HEK293 (cell line): ENCODE data around the gene DNAJB8.

Experiments used
- KLF16 ChIP-seq: fragments of 450-650 bp; formaldehyde crosslinking; IDR thresholded peaks from 2 replicates; pipeline ENCODE4 v1.5.1; 2017; ENCODE audit warnings: missing biosample characterization, missing genetic modification characterization
- ZBTB1 ChIP-seq: fragments of 450-650 bp; formaldehyde crosslinking; IDR thresholded peaks from 2 replicates; pipeline ENCODE4 v1.5.1; 2016; ENCODE audit warnings: missing biosample characterization, missing genetic modification characterization
- ZBTB21 ChIP-seq: fragments of 450-650 bp; formaldehyde crosslinking; IDR thresholded peaks from 2 replicates; pipeline ENCODE4 v1.5.1; 2017; ENCODE audit warnings: missing biosample characterization, missing genetic modification characterization
- ZNF121 ChIP-seq: fragments of 450-650 bp; formaldehyde crosslinking; IDR thresholded peaks from 2 replicates; pipeline ENCODE4 v1.5.1; 2016; ENCODE audit warnings: missing biosample characterization, missing genetic modification characterization
- ZNF19 ChIP-seq: fragments of 450-650 bp; formaldehyde crosslinking; IDR thresholded peaks from 2 replicates; pipeline ENCODE4; 2016; ENCODE audit warnings: missing biosample characterization, missing genetic modification characterization, low read depth
- ZNF274 ChIP-seq, 2 experiments: fragments of 200-500 bp in 1 of 2; fragments of 450-650 bp in 1 of 2; sonication (Bioruptor generic) in 1 of 2; formaldehyde crosslinking in 1 of 2; IDR thresholded peaks; 2 replicates each; pipeline versions ENCODE4 v1.5.1 to v1.6.1; 2014 to 2016; ENCODE audit warnings: borderline replicate concordance in 1 of 2, inconsistent platforms in 1 of 2, low read length in 1 of 2, missing biosample characterization in 1 of 2, missing genetic modification characterization in 1 of 2
- ZNF350 ChIP-seq: fragments of 450-650 bp; formaldehyde crosslinking; IDR thresholded peaks from 2 replicates; pipeline ENCODE4 v1.5.0; 2017; ENCODE audit warnings: missing biosample characterization, mild to moderate bottlenecking, missing genetic modification characterization
- ZNF768 ChIP-seq: fragments of 450-650 bp; formaldehyde crosslinking; IDR thresholded peaks from 2 replicates; pipeline ENCODE4 v1.5.1; 2018; ENCODE audit warnings: missing biosample characterization, mild to moderate bottlenecking, missing genetic modification characterization
- ZNF830 ChIP-seq: fragments of 450-650 bp; IDR thresholded peaks from 2 replicates; pipeline ENCODE4 v1.5.0; 2018; ENCODE audit warnings: missing biosample characterization, missing genetic modification characterization, low read depth, mild to moderate bottlenecking, moderate library complexity
- TF ChIP-seq, protein P1 (sequence below): fragments of 450-650 bp; formaldehyde crosslinking; IDR thresholded peaks from 2 replicates; pipeline ENCODE4 v1.5.1; 2016; ENCODE audit warnings: missing biosample characterization, missing genetic modification characterization
- TF ChIP-seq, protein P2 (sequence below): fragments of 450-650 bp; formaldehyde crosslinking; IDR thresholded peaks from 2 replicates; pipeline ENCODE4 v1.5.1; 2016; ENCODE audit warnings: missing biosample characterization, missing genetic modification characterization
- TF ChIP-seq, protein P3 (sequence below): fragments of 450-650 bp; formaldehyde crosslinking; conservative IDR thresholded peaks from 2 replicates; pipeline ENCODE4 v1.5.1; 2016; ENCODE audit warnings: low read depth, missing biosample characterization, missing genetic modification characterization

DNA sequence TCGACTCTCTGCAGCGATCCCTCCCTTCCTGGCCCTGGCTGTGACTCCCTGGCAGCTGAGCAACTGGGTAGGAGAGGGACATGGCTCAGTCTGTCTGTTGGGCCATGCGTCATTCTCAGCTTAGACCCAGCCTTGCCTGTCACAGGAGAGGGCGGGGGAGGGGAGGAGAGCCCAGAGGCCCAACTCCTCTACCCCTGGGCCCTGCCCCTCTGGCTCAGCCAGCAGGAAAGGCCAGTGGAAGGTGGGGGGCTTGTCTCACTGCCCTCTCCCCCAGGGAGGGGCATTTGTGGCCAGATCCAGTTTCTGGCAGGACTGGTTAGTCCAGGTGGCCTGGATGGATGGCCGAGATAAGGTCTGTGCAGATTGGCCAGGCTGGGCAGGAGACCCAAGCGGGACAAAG, 31.6 kb downstream of the DNAJB8 start:
- TF ChIP-seq, protein P1, sequence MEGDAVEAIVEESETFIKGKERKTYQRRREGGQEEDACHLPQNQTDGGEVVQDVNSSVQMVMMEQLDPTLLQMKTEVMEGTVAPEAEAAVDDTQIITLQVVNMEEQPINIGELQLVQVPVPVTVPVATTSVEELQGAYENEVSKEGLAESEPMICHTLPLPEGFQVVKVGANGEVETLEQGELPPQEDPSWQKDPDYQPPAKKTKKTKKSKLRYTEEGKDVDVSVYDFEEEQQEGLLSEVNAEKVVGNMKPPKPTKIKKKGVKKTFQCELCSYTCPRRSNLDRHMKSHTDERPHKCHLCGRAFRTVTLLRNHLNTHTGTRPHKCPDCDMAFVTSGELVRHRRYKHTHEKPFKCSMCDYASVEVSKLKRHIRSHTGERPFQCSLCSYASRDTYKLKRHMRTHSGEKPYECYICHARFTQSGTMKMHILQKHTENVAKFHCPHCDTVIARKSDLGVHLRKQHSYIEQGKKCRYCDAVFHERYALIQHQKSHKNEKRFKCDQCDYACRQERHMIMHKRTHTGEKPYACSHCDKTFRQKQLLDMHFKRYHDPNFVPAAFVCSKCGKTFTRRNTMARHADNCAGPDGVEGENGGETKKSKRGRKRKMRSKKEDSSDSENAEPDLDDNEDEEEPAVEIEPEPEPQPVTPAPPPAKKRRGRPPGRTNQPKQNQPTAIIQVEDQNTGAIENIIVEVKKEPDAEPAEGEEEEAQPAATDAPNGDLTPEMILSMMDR (tag by site-specific recombination), result no peak
- no peak for TF ChIP-seq KLF16 (tag by site-specific recombination)
- TF ChIP-seq, protein P2, sequence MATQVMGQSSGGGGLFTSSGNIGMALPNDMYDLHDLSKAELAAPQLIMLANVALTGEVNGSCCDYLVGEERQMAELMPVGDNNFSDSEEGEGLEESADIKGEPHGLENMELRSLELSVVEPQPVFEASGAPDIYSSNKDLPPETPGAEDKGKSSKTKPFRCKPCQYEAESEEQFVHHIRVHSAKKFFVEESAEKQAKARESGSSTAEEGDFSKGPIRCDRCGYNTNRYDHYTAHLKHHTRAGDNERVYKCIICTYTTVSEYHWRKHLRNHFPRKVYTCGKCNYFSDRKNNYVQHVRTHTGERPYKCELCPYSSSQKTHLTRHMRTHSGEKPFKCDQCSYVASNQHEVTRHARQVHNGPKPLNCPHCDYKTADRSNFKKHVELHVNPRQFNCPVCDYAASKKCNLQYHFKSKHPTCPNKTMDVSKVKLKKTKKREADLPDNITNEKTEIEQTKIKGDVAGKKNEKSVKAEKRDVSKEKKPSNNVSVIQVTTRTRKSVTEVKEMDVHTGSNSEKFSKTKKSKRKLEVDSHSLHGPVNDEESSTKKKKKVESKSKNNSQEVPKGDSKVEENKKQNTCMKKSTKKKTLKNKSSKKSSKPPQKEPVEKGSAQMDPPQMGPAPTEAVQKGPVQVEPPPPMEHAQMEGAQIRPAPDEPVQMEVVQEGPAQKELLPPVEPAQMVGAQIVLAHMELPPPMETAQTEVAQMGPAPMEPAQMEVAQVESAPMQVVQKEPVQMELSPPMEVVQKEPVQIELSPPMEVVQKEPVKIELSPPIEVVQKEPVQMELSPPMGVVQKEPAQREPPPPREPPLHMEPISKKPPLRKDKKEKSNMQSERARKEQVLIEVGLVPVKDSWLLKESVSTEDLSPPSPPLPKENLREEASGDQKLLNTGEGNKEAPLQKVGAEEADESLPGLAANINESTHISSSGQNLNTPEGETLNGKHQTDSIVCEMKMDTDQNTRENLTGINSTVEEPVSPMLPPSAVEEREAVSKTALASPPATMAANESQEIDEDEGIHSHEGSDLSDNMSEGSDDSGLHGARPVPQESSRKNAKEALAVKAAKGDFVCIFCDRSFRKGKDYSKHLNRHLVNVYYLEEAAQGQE (tag by site-specific recombination), result no peak
- no peak for TF ChIP-seq ZNF830 (tag by site-specific recombination)
- no peak for TF ChIP-seq ZBTB21 (tag by site-specific recombination)
- TF ChIP-seq ZNF274 (IDR thresholded peaks at IDR 0.05; ENCODE audit: low read length), result no peak
- no peak for TF ChIP-seq ZNF274 (tag by site-specific recombination; IDR thresholded peaks at IDR 0.05; ENCODE audit: borderline replicate concordance)
- no peak for TF ChIP-seq ZNF768 (tag by site-specific recombination)
- no peak for TF ChIP-seq ZNF350
- no peak for TF ChIP-seq ZNF121 (tag by site-specific recombination)
- no peak for TF ChIP-seq ZBTB1 (tag by site-specific recombination)
- TF ChIP-seq, protein P3, sequence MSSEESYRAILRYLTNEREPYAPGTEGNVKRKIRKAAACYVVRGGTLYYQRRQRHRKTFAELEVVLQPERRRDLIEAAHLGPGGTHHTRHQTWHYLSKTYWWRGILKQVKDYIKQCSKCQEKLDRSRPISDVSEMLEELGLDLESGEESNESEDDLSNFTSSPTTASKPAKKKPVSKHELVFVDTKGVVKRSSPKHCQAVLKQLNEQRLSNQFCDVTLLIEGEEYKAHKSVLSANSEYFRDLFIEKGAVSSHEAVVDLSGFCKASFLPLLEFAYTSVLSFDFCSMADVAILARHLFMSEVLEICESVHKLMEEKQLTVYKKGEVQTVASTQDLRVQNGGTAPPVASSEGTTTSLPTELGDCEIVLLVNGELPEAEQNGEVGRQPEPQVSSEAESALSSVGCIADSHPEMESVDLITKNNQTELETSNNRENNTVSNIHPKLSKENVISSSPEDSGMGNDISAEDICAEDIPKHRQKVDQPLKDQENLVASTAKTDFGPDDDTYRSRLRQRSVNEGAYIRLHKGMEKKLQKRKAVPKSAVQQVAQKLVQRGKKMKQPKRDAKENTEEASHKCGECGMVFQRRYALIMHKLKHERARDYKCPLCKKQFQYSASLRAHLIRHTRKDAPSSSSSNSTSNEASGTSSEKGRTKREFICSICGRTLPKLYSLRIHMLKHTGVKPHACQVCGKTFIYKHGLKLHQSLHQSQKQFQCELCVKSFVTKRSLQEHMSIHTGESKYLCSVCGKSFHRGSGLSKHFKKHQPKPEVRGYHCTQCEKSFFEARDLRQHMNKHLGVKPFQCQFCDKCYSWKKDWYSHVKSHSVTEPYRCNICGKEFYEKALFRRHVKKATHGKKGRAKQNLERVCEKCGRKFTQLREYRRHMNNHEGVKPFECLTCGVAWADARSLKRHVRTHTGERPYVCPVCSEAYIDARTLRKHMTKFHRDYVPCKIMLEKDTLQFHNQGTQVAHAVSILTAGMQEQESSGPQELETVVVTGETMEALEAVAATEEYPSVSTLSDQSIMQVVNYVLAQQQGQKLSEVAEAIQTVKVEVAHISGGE, result no peak
- no peak for TF ChIP-seq ZNF19 (tag by site-specific recombination)
